HG03045 (cell line): Measurements from ENCODE around the gene SAMD14.

Source experiments
- ATAC-seq: cut with Tn5 transposase; IDR thresholded peaks from one replicate; pipeline ENCODE4 v1.9.1; 2021; ENCODE audit warnings: mild to moderate bottlenecking, moderate library complexity; ENCODE audit not compliant: unreplicated experiment

Gene SAMD14

DNA sequence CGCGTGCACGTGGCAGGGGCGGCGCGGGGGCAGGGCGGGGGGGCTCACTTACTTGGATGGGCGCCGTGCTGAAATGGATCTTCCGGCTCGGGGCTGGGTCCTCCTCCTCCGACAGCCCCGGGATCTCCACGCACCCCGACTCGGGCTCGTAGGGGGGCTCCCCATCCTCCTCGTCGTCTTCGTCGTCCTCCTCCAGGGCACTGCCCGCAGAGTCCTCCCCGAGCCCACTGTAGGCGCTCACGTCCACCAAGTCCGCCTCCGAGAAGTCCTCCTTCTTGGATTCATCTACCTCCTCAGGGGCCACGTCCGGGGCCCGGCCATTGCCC is 19.1 kb upstream of the SAMD14 start:
- ATAC-seq, result no peak

DNA sequence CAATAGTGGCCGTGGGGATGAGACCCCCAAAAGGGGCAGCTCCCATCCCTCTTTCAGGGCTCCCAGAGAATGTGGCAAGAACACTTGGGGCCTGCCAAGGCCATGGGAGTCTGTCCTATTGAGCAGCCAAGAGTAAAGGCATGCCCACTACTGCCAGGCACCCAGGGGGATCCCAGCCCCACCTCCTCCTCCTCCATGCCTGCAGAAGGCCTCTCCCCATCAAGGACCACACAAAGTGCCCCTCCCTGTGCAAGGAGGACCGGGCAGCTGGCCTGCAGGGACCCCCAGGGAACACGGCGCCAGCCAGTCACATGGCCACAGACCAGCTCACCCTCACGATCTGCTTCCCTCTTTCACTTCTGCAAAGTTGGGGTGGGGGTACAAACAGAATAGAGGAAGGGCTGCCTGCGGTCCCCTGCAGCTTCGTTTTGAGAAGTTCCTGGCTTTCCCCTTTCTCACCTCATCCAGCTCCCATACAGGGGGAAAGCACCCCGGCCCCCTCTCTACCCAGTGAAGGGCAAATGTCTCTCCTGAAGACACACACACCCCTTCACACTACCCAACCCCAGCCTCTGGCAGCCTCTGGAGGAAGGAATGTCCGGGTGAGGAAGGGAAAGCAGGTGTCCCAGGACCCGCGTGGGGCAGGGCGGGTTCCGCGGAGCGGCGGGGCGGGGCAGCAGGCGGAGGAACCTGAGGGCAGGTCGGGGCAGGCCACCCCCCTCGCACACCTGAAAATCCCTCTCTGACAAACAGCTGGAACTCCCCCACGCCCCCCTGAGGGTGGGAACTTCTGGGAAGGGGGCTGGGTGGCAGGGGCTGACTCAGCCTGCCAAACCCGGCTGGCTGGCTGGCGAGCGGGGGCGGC is 18.5 kb upstream of the SAMD14 start:
- peak; percentile 34 for ATAC-seq

DNA sequence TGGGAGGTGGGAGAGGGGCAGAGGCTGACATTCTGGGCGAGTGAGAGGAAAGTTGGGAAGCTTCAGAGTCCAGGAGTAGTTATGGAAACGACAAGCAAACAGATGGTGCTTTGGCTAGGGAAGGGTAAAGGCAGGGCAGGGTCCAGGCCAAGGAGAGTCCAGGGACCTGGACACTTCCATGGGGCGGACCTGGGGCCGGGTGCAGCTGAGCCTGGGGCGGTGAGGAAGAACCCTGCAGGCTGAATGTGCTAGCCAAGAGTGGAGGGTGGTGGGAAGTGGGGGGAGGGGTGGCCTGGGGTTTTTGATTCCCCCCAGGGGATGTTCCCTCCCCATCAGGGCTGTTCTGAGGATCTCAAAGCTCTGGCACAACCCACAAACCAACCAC is 17.9 kb upstream of the SAMD14 start:
- ATAC-seq, result no peak

DNA sequence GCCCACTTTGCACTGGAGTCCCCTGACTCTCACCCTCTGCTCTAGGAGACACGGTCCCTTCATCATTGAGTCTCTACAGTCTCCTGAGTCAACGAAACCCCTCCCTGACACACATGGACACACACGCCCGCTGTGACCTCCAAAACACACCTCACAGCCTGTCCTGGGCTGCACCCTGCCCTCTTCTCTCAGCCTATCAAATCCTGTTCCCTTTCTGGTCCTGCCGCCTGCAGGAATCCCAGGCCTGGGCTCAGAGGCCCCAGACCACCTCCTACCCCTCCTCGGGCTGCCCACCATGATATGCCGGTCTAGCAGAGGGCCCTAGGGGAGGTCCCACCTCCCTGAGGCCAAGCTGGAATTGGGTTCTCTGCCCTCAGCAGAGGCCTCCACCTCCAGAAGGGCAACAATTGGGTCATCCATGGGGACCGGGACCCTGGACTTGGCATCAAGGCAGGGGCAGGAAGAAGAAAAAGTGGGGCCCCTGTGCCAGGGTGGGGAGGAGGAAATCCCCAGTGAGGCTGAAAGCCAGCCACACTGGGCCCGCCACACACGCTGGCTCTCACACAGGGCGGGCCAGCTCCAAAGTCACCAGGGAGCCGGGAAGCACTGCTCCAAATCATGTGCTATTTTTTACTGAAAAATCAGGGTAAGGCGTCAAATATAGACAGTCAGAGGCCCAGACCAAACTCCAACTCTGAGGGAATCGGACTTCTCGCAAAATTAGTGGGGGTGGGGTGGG is 17.1 kb upstream of the SAMD14 start:
- no peak for ATAC-seq

DNA sequence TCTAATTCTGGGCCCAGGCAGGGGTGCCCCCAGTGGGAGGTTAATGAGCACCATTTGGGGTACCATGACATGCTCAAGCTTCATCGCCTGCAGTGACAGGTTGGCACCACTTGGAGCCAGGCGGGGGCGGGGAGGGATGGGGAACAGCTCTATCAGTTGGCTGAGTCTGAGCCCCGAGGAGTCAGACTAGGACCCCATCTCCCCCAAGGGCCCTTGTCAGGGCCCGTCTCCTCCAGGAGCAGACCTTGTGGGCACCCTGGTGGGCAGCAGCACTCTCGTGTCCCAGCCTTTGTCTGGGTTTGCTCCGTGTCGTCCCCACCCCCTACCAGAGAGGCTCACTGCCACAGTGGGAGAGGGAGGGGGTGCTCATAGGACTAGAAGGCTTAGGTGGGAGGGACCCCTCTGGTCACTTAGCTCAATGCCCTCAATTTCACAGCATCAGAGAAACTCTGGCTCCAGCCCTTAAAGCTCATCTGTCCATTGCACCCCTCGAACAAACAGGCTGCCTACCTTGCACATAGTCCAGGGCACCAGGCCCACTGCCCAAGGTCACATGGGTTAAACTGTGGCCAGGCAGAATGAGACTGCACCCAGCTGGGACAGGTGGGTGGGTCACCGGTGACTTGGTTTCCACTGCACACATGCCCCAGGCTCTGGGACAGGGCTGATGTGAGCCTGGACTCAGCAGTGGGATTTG is 16.4 kb upstream of the SAMD14 start:
- no peak for ATAC-seq

DNA sequence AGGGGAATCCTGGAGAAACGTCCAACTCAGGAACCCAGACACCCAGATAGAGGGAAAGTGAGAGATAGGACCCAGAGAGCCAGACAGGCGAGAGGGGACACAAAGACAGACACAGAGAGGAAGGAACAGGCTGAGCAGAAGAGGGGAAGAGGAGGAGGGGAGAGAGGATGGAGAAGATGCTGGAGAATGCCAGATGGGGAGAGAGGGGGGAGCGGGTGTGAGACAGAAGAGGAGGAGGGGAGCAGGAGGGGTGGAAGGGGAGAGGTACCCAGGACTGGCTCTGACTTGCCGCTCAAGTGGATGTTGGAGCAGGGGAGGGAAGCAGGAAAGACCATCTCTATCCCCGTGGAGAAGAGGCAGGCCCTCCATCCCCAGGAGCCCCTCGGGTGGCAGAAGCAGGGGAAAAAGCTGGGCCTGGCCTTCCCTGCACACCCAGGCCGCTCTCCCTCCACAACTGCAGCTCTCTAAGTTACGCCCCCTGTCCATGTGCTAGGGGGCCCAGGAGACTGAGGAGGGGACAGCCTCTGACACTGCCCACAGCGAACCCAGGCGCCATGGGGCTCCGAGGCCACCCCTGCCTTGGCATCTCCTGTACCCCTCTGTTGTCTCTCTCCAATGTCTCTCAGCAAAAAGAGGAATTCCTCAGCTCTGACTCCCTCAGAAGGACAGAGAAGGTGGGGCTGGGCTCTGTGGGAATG is 15.7 kb upstream of the SAMD14 start:
- no peak for ATAC-seq

DNA sequence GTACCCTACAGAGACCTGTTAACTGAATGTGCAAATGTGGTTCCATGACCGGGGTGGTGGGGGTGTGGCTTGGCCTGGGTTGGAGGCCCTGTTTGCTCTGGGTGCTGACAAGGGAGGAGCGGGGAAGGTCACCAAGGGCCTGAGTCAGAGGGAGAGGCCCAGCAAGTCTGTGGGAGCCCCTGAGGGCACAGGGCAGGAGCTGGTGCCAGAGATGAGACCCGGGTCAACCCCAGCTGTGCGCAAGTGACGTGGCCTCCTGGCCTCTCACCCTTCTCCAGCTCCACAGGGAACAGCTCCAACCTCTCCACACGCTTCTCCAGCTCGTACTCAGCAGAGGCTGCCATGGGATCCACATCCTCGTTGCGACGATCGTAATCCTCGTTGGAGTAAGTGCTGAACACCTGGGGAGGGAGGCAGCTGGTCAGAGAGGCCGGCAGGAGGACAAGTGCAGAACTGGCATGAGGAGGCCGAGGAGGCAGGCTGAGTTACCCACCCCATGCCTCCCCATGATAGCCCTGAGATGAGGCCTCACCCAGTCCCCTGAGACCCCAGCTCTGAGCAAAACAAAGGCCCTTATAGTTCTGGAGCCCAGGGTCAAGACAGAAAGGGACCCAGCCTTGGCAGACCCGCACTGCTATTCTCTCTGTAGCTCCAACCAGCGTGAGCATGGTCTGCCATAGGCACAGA is 15.0 kb upstream of the SAMD14 start:
- no peak for ATAC-seq

DNA sequence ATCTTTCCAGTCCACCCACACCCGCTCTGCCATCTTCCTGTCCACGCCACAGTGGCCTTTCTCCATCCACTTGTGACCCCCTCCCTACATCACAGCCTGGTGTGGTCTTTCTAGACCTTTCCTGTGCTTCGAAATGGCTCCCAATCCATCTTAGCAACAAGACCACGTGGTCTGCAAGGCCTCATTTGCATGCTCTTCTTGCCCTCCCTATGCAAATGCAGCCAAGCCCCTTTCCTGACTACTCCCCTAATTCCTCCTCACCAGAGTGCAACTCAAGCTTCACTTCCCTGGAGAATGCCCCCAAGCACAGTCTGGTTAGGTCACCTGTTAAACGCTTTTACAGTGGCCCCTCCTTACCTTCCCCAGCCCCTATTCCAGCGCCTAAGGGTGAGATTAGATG is 14.4 kb upstream of the SAMD14 start:
- ATAC-seq, result no peak

DNA sequence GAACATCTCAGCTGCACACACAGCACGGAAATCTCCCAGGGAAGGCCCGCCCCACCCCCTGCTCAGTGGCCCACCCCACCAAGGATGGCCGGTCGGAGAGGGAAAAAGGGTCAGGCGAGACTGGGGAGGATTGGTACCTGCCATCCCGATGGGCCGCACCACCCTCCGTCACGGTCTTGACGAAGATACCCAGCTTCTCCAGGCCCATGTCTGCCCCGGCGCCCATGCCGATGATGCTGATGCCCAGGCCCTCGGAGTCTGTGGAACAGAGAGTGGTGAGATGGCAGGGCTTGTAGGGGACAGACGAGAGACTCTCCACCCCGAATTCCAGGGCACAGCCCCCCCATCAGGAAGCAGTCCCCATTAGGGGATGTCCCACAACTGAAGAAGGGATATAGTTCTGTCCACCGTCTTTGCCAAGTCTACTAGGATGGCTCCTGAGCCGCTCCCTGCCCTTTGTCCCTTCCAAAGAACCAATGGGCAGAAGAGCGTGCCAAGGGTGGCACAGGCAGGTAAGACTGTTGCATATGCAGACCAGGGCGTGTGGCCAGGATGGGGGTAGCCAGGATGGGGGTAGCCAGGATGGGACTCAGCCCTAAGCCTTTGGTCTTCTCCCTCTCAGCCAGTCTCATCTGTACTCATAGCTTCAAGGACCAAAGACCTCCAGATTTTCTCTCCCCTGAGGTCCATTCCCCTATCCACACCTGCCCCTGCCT is 13.7 kb upstream of the SAMD14 start:
- no peak for ATAC-seq

DNA sequence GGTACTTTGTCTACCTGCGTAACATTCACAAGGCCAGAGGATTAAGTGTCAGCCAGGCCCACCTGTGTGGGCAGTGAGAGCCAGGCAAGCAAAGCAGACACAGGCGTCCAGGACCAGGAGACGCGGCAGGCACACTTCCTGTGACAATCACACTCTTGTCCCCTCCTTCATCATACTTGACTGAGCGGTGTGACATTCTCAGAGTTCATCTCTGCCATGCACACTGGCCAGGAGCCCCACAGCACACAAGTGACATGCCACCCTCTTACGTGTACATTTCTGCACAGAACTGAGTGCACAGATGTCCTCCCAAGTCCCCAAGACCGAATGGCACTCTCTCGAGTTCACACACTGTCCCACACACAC is 11.8 kb upstream of the SAMD14 start:
- no peak for ATAC-seq

DNA sequence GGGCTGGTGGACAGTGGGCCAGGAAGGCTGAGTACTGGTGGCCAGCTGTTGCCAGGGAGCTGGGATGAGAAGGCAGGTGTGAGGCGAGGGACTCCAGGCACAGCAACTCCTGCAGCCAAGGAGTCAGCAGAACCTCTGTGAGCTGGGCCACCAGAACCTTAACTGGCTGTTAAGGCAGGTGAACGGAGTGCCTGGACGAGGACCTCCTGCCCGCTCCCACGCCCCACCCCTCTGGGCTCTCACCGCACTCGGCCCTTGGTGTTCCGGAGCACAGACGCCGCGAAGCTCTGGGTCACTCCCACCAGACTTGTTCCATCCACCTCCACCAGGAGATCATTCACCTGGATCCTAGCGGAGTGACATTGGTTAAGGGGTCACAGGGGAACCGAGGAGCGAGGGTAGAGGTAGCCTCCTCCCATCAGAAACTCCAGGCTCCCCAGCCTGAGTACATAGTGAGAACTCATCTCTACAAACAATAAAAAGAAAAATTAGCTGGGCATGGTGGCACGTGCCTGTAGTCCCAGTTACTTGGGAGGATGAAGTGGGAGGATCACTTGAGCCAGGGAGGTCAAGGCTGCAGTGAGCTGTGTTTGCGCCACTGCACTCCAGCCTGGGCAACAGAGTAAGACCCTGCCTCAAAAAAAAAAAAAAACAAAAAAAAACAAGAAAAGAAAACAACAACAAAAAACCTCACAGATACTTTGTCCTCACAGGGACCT is 11.2 kb upstream of the SAMD14 start:
- ATAC-seq, result no peak

DNA sequence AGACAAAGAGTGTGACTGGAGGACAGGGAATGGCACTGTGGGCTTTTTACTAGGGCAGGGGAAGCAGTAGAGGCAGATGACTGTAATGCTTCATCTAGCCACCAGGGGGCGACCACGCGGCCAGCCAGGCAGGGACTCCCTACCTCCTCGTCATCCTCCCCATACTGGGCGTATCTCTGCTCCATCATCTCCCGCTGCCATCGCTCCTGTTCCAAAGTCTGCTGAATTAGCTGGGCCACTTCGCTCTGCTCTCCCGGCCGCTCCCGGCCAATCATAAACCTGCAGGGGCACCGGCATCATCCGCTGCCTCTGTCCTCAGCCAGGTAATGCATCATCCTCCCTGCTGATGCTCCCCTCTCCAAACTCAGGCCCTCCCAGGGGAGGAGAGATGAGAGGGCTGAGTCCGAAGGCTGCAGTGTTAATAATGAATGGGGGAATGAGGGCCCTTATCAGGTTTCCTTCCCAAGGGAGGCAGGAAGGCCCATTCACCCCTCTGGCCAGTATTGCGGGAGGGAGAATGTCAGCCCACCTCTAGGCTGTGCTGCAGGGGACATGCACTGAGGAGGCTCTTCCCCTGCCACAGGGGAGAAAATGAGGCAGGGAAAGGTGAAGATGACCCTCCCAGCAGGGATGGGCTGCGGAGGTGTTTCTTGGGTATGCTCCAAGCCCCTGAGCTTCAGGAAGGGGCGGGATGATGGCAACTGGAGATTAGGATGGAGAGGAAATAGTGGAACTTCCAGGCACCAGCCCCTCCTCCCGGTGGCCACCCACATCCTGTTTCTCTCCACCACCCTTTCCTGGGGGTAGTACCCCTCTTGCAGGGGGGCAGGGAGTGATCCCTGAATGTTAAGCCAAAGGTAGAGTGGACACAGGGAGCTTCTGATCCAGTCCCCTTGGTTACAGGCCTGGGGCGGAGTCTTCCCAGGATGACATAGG is 10.3 kb upstream of the SAMD14 start:
- ATAC-seq, result peak; percentile 63

DNA sequence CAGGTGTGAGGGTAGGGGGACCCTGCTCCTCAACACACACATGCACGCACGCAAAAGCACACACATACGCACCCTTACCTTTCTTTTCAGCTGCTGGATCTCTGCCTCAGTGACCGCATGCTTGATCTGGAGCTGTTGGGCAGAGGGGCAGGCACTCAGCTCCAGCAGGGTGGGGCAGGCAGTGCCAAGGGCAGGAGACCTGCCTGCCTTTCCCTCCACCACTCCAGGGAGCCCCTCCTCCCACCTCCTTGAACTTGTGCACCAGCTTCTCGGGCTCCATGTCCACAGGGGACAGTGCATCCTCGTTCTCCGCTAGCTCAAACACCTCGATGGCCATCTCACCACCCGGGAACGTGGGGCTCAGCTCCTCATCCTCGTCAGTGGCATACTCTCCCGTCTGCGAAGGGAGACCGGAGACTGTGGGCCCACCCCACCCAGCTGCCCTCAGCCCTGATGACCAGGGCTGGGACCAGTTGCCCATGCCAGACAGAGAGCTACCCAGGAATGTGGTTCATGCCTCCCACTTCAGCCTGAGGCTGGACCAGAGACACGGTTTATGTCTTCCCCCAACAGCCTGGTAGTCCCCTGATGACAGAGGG is 9.3 kb upstream of the SAMD14 start:
- no peak for ATAC-seq

DNA sequence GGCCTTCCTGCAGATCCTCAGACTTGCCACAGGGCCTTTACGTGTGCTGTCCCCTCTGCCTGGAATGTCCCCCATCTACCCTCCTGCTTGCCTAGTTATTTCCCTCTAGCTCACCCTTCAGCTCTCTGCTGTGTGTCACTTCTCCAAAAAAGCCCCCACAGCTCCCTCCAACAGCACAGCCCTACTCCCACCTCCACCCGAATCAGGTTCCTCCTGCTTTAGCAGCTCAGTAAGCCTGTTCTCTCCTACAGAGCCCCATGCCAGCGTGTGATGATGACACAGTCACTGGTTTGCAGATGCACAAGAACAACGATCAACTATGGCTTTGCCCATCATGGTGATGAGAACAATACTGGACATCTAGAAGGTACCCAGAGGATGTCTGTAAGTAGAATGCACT is 7.1 kb upstream of the SAMD14 start:
- no peak for ATAC-seq

DNA sequence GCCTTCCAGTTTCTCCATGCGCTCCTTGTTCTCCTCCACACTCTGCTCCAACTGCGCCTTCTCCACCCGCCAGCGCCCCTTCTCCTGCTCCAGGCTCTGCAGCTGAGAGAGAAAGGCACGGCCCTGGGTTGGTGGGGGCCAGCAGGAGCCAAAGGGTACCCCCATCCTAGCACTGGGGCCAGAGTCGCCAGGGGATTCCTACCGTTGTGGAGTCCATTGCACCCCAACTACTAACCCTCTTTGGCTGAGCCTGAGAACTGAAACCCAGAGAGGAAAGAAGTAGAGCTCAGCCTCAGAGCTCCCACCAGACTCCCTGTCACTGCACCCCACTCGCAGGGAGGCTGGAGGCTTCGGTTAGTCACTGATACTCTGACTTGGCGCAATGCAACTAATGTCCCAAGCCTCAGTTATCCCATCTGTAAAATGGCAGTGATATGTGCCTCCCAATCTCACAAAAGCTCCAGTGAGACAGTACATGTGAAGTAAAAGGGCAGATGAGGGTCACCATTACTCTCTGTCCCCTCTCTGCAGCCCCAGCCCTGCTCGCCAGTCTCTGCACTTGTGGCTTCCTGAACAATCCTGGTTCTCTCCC is 6.2 kb upstream of the SAMD14 start:
- ATAC-seq, result no peak

DNA sequence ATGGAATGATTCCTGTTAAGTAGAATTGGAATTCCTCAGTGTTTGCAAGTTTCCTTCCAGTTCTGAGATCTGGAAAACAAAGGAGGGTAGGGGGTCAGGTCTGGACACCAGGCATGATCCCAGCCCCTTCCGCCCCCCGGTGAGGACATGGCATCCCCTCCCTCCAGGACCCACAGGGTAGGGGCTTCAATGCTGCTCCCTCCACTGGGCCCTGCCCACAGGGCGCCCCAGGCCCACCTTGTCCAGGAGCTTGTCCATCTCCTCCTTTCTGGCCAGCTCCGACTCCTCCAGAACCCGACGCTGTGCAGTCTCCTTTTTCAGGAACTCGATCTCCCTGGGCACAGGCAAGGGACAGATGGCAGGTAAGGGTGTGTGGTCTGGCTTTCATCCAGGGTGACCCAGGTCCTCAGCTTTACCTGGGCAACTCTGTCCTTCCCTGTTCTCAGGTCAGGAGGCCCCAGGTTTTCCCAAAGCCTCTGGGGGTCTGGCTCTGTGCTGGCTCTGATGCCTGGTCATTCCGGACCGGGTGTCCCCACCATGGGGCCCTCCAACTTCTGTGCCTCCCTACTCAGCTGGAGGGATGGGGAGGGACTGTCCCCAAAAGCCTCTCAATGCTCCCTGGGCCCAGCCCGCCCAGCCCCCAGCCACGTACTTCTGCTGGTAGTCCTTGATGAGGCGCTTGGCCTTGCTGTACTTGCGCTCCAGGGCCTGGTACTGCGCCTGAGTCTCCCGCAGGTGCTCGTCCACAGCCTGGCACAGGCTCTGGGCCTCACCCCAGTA is 5.5 kb upstream of the SAMD14 start:
- no peak for ATAC-seq
